GM21390 (cell line): ENCODE data around the gene CMTM8.
"Not testable (repeated sequence)": the region's sequence is repeated elsewhere in the genome, so short reads cannot be mapped to it uniquely, and the experiment has no call there.

Experiments
- ATAC-seq: cut with Tn5 transposase; IDR thresholded peaks from one replicate; pipeline ENCODE4 v1.9.1; 2021; ENCODE audit not compliant: unreplicated experiment

CMTM8 gene, protein sequence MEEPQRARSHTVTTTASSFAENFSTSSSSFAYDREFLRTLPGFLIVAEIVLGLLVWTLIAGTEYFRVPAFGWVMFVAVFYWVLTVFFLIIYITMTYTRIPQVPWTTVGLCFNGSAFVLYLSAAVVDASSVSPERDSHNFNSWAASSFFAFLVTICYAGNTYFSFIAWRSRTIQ

DNA sequence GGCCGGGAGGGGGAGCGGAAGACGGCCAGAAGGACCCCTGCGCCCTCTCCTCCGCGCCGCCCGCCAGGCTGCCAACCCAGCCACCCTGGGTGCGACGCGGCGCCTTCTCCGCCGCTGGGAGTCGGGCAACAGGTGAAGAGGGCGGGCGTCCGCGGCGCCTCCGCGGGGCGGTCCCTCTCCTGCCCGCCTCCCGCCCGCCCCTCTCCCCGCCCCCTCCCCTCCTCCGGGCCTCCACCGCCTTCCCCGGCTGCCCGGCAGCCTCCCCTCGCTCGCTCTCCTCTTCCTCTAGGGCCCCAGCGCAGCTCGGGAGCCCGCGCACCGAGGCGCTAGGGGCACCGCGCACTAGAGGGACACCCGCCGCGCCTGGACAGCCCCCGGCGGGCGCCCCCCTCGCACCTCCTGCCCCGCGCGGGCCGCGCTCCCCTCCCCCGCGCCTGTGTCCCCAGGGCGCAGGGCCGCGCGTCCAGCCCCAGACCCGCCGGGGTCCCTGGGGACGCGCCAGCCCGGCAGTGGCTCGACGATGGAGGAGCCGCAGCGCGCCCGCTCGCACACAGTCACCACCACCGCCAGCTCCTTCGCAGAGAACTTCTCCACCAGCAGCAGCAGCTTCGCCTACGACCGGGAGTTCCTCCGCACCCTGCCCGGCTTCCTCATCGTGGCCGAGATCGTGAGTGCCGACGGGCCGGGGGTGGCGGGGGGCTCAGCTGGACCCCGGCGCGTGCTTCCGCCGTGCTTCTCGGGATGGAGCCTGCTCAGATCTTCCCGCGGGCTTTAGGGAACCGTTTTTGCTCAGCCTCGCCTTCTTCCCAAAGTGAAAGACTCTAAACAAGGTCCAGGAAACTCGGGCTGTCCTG lies at the start of gene CMTM8:
CMTM8 (plus strand) TSS at position 228 of the 854 bp plus-strand sequence; CDS start at position 521, 293 bp downstream.
- peak; percentile 55 for ATAC-seq

DNA sequence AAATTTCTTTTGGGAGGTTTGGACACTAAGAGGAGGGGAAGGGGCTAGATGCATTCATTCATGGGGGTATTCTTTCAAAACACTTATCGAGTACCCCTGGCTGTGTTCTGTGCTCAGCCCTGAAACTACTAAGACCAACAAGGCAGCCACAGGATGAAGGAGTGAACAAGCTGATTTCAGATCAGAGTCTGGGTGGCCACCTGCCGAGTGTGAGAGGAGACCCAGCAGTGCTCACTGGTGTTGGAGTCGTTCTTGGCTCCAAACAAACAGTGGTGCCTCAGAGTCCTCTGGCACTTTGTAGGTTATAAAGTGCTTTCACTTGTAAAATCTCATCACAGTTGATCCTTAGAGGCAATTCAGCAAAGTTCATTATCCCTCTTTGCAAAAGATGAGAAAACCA lies 48.8 kb upstream of the CMTM8 start:
- ATAC-seq: no peak

DNA sequence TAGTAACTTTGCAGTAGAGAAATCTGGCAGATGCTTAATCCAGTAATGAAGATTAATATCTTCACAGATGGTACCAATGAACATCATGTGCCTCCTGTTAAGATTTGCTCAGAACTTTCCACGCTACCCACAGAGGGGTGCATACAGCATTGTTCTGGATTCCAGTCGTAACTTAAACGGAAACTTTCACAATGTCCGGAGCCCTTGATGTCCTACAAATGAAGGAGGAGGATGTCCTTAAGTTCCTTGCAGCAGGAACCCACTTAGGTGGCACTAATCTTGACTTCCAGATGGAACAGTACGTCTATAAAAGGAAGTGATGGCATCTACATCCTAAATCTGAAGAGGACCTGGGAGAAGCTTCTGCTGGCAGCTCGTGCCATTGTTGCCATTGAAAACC lies 47.9 kb upstream of the CMTM8 start:
- ATAC-seq: not testable (repeated sequence)

DNA sequence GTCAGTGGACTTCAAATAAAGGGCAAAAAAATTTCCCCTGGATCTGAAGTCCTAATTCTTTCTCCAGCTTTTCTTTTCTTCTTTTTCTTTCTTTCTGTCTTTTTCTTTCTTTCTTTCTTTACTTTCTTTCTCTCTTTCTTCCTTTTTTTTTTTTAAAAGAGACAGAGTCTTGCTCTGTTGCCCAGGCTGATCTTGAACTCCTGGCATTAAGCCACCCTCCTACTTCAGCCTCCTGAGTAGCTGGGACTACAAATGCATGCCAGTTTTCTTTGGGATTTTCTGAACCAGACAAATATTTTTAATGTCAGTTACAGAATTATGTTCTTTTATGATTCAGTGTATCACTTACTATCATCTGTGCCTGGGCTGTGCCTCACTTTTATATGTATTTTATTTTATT lies 45.4 kb upstream of the CMTM8 start:
- ATAC-seq: no peak

DNA sequence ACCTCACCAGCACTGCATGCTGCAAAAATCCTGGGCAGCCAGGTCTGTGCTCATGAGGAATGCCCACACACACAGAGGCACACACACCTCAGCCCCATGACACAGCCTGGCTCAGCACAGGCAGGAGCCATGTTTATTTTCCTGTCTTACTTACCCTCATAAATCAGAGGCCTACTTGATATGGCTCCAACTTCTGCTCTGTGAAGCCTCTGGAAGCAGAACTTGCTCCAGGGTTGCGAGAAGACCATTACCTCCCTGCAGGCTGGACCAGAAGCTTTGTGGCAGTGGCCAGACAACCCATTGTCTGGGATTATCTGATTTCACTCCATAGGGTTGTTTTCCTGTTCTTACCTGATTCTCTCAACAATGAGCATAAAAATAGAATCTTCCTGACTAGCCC lies 43.8 kb upstream of the CMTM8 start:
- no peak for ATAC-seq

DNA sequence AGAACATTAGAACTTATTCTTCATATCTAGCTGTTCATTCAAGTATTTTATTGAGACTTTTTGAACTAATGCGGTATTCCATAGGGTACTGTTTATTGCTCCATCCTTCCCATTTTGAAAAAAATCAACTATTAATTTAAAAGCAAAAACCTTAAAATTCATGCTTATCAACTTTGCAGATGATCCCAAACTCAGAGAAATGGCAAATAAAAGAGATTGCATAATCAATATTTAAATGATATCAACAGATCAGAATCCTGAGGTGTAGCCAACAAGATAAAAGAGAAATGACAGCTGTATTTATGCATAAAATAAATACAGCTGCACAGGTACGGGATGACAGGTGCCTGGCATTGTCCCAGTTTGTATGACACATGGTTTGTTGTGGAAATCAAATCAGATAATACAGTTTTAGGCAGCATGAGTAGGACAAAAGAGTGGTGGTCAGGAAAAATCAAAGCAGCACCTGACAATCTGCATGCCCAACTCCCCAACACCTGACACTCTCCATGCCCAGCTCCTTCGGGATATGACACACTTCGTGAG lies 42.4 kb upstream of the CMTM8 start:
- no peak for ATAC-seq

DNA sequence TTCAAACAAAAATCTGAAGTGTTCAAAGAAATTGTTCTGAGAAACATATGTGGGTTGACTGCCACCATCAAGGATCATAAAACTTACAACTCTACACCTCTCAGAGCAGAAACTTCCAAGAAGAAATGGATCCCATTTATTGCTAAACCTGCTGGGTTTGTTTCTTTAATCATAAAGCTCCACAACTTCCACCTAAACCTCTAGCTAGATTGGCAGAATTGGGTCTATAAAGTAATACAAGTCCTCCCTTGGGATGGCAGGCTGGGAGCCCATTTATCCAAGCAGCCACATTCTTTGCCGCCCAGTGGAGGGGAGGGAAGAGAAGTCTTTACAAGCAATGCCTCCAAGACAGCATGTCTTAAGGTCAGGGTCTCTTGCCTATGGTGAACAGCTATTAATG lies 40.5 kb upstream of the CMTM8 start:
- no peak for ATAC-seq

DNA sequence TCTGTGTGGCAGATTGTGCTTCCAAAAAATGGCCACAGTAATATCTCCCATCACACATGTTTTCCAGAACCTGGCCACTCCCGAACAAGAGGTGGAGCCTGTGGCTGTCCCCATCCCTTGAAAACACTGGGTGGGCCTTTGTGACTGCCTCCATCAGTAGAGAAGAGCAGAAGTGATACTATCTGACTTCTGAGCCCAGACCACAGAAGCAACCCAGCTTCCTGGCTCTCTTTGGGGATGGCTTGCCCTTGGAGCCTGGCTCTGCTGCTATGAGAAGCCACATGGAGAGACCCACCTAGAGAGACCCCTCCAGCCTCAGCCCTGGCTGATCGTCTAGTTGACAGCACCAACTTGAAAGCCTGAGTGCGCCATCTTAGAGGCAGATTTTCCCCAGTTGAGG lies 39.8 kb upstream of the CMTM8 start:
- no peak for ATAC-seq

DNA sequence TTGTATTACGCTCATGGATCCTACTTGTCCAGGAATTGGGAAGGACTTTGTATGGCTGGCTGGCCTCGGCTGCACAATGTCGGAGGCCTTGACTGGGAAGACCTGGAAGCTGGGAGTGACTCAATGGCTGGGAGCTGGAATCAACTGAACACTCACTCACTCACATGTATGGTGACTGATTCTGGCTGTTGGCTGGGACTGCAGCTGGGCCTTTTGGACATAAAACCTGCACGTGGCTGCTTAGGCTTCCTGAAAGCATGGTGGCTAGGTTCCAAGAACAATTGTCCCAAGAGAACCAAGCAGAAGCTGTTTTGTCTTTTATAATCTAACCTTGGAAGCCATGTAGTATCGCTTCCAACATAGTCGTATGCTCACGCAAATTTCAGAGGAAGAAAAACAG lies 38.0 kb upstream of the CMTM8 start:
- no peak for ATAC-seq

DNA sequence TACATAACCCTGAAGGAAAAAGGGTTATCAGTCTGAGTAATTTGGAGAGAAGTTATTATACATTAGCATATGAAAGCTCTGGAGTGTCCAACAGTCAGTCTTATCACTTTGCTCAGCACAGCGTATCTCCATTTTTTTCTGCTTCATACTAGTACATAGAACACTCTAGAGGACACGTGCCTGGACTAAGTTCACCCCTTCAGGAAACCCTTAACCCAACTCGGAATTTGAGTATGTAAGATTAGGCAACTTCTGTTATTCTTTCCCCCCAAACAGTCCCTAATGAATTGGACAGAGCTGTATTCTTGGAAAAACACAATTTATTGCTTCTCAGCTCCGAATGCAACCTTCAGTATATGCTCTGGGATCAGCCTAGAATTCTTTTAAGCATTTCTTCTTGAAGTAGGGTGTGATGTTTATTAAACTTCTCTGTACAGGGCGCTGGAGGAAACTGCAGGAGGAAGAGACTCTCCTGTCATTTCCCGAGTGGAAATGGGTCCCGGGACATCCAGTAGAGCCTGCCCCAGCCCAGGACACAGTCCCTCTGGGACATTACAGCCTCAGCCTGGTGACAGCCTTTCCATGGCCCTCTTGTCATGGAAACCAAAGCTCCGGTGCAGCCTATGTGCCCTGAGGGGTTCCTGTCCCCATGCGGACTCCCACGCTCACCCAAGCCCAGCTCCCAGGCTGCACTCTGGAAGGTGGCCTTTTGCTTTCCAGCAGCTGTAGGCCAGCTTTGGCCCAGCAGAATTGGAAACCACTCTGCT lies 37.3 kb upstream of the CMTM8 start:
- ATAC-seq: no peak

DNA sequence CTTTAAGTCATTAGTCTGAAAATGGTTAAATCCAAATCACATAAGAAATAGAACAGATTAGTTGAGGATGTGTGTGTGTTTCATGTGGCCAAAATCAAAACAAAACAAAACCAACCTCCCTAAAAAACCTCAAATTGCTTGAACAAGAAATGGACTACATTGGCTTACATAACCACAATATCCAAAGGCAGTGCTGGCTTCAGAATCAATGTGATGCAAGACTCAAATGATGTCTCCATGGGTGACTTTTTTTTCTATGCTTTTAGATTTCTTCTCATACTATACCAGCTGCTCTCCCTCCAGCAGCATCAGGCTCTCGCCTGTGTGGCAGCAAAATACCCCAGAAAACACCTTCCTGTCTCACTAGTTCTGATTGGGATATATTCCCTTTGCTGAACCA lies 36.0 kb upstream of the CMTM8 start:
- ATAC-seq: no peak

DNA sequence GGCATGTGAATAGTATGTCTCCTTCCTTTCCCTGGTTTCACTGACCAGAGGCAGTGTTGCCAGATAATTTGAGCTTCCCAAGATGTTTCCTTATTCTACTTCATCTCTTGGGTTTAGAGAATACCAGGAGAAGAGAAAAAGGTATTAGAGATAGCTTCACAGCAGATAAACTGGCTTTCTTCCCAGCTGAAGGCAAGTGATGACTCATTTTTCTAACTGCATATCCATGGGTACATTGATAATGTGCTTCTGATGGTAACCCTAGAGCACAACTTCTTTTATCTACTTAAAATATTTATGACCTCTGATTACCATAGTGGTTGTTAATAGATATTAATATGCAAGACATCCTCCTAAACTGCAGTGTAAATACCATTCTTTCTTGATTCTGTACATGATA lies 34.6 kb upstream of the CMTM8 start:
- no peak for ATAC-seq

DNA sequence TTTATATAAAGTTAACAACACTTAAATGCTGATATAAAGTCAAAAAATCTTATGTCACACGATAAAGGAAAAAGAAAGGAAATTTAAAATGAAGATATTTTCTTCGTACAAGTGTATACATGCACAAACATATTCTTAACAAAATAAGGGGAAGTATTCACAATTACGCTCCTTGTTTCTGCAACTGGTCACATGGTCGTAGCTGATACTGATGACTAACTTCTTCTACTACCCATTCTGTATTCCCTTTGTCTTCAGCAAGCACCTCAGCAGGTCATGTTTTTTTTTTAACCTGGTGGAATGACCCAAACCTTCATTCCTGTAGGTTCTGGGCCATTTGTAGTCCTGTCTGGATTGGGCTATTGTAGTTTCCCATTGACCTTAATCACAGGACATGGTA lies 30.0 kb upstream of the CMTM8 start:
- ATAC-seq: no peak

DNA sequence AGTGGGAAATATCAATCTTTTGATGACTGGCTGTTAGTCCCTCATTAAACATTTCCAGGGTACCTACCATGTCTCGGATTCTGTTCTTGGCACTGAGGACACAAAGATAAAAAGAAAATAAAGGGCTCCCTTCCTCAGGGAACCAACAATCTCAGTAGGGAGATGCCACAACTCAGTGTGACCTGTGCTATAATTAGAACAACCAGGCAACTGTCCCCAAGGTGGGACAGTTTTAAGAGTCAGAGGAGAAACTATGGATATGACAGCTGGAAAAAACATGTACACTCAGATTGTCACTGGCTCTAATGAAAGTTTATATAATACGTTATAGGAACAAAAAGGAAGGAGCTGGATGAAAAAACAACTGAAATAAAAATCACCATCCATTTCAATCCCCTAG lies 23.3 kb upstream of the CMTM8 start:
- no peak for ATAC-seq

DNA sequence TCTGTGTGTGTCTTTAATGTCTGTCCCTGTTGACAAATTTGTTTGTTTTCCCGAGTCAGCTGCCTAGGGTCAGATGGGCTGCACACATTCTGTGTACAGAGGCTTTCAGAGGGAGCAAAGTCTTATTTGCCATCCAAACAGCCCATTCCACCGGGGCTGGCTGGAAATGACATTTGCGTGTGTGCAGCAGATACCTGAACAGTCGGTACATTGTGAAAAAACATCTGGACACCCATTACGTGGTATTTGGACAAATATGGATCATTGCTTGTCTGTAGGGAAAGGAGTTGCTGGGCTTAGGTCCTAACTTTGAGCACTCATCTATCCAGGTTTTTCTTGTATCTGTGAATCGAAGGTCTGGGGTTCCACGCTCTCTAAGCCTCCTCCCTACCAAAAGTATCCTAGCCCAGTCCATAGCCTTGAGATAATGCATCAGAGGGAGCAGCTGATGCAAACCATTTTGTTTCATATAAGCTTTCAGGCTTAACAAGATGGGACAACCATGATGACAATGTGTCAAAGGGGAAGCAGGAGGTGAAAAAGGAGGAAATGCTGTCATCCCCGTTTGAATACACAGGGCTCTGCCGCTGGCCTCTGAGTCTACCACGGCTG lies 22.2 kb upstream of the CMTM8 start:
- ATAC-seq: no peak

DNA sequence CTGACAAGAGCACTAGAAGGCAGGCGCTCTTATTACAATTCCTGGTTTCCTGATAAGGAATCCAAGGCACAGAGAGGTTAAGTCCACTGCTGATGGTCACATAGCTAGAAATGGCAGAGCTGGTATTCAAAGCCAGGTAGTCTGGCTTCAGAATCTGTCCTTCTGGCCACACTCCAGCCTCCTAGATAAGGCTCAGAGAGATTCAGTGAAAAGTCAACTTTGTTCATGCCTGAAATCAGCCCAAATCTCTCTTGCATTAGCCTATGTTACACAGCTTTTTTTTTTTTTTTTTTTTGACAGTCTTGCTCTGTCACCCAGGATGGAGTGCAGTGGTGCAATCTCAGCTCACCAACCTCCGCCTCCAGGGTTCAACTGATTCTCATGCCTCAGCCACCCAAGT lies 21.1 kb upstream of the CMTM8 start:
- ATAC-seq: no peak

DNA sequence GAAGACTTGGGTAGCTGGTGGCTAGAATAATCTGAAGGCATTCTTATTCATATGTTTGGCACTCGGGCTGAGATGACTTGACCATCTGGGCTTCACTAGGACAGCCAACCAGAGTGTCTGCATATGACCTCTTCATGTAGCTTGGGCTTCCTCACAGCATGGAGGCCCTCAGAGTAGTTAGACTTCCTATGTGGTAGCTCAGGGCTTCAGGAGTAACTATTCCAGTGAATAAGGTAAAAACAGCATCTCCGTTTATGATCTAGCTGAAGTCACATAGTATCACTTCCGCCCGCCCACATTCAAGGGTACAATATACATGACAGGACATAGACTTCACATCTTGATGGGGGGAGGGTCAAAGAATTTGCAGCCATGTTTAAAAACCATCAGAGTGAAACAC lies 18.9 kb upstream of the CMTM8 start:
- ATAC-seq: no peak

DNA sequence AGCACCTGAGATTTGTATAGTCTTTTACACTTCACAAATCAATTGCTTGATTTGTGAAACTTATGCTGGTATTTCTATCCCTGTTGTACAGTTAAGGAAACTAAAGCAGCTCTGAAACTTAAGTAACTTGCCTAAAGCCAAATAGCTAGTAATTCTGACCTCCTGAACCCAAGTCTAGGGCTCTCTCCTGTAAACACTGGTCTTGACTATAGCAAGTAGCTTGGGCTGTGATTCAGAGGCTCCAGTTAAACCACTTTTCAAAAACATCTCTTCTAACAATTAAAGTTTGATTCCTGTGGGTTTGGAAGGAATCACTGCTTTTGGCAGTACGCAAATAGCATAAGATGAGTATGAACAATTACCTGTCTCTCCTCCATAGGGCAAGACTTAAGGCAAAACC lies 18.5 kb upstream of the CMTM8 start:
- ATAC-seq: no peak

DNA sequence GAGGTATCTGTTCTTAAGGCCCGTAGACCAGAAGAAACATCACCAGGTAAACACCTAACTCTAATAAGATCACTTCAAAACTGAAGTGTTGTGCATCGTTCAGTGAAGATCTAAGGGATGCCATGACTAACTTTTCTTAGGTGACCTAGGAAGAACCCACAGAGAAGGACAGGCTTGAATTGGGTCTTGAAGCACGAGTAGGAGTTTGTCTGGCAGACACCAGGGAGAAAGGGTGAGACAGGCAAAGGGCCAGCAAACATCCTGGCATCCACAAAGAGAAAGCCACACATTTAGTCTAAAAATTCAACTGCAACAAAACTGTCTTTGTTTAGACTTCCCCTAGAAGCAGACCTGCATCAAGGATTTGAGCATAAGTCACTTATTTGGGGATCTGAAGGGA lies 15.5 kb upstream of the CMTM8 start:
- no peak for ATAC-seq

DNA sequence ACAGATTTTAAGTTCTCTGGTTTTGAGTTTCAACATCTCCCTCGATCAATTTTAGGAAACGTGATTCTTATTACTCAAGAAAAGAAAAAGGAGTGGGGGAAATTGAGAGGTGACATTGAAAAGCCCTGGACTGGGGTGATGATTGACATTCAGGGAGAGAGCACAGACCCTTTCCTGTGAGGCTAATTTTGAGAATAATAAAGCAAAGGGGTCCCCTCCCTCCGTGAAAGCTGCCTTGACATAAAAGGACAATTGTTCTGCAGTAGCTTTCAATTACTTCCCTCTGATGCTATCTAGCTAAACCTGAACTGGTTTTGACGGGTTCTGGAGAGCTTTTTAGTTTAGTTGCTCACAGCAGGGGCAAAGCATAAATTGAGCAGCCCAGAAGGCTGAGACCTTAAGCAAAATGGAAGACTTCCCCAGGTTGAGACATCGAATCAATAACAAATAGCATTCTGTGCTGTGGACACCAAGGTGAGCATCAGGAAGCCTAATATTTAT lies 14.4 kb upstream of the CMTM8 start:
- ATAC-seq: no peak

DNA sequence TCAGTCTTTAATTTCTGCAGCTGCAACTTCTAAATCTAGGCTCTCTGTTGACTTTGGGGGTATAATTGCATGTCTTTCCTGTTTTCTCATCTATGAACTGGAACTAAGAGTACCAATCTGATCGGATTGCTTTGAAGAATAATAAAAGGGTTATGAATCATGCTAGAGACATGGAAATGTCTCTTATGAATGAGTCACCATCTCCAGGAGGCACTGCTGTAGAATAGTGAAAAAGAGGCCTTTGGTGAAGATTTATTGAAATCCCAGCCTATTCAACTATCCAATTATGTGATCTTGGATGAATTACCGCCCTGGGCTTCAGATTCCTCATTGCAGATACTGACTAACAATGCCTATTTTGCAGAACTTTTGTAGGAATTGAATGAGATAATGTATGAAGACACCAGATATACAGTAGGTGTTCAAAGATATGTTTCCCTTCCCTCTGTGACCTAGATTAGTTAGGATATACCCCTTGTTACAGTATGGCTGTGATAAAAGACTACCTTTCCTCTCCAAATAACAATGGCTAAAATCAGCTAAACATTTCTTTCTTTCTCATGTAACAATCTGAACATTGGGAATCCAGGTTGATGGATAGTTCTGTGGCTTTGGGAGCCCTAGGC lies 11.5 kb upstream of the CMTM8 start:
- no peak for ATAC-seq
